Neutrophil (primary cell): ENCODE data around the gene TIPARP.

Experiments
- H3K27ac ChIP-seq: fragments of 200-600 bp; sonication (generic); 2 replicates; pipeline ENCODE4 v1.5.1; 2016; ENCODE audit warnings: mild to moderate bottlenecking, moderate library complexity
- H3K27me3 ChIP-seq: fragments of 200-600 bp; sonication (generic); 2 replicates; pipeline ENCODE4 v1.6.0; 2016; ENCODE audit warnings: mild to moderate bottlenecking
- H3K36me3 ChIP-seq: fragments of 200-600 bp; sonication (generic); 2 replicates; pipeline ENCODE4 v1.5.1; 2017
- H3K4me1 ChIP-seq, 2 experiments: fragments of 200-600 bp in 1 of 2; sonication (generic) in 1 of 2; 1 replicate in 1 of 2; 2 replicates in 1 of 2; pipeline versions ENCODE4 v1.5.1 to v1.6.1; 2013 to 2016; ENCODE audit warnings: low read depth in 1 of 2, low read length in 1 of 2, mild to moderate bottlenecking in 1 of 2, moderate library complexity in 1 of 2; ENCODE audit not compliant: control insufficient read depth in 1 of 2, insufficient read depth in 1 of 2
- H3K4me3 ChIP-seq, 2 experiments: fragments of 200-600 bp in 1 of 2; sonication (generic) in 1 of 2; 1 replicate in 1 of 2; 2 replicates in 1 of 2; pipeline ENCODE4 v1.5.1; 2013 to 2016; ENCODE audit warnings: low read depth in 1 of 2, low read length in 1 of 2, mild to moderate bottlenecking in 1 of 2, moderate library complexity in 1 of 2
- H3K9me3 ChIP-seq: fragments of 200-600 bp; sonication (generic); 2 replicates; pipeline ENCODE4 v1.5.1; 2016
- CTCF ChIP-seq: fragments of 200-600 bp; sonication (generic); IDR thresholded peaks from 2 replicates; pipeline ENCODE4 v1.5.1; 2016; ENCODE audit warnings: antibody characterized with exemption

TIPARP gene

GRCh38 chr3:156657862-156658731 lies 16.3 kb upstream of the TIPARP start:
- no peak overlapping the region for H3K4me3 ChIP-seq
- no peak overlapping the region for H3K27ac ChIP-seq
- peaks cover 7 to 15% of the 10 kb centered on the region in 2 experiments for H3K4me1 ChIP-seq
- H3K9me3 ChIP-seq, result no peaks in the 10 kb centered on the region
- no peaks in the 10 kb centered on the region for H3K36me3 ChIP-seq
- no peak for TF ChIP-seq CTCF
- H3K27me3 ChIP-seq, result no peaks in the 10 kb centered on the region

- Histone ChIP-seq H3K27me3 (no peaks in the 10 kb centered on the region), H3K9me3 (no peaks in the 10 kb centered on the region), H3K36me3 (no peaks in the 10 kb centered on the region), H3K4me1 (peaks cover 8 to 16% of the 10 kb centered on the region in 2 experiments), H3K27ac (no peak overlapping the region), H3K4me3 (no peak overlapping the region)
- TF ChIP-seq CTCF, result no peak
Observed at GRCh38 chr3:156658732-156659090, 15.7 kb upstream of the TIPARP start.

- Histone ChIP-seq H3K9me3 (no peaks in the 10 kb centered on the region), H3K27me3 (no peaks in the 10 kb centered on the region), H3K36me3 (no peaks in the 10 kb centered on the region), H3K4me3 (no peak overlapping the region), H3K27ac (no peak overlapping the region), H3K4me1 (peaks cover 13 to 22% of the 10 kb centered on the region in 2 experiments)
- no peak for TF ChIP-seq CTCF
Observed at GRCh38 chr3:156659260-156659659, 15.1 kb upstream of the TIPARP start.

GRCh38 chr3:156661155-156661554 lies 13.2 kb upstream of the TIPARP start:
- Histone ChIP-seq H3K9me3 (no peaks in the 10 kb centered on the region), H3K27me3 (no peaks in the 10 kb centered on the region), H3K4me1 (peaks cover 15 to 25% of the 10 kb centered on the region in 2 experiments), H3K4me3 (peak overlapping the region in 1 of 2 experiments; percentile 8), H3K27ac (peak overlapping the region; percentile 71), H3K36me3 (no peaks in the 10 kb centered on the region)
- TF ChIP-seq CTCF, result no peak

- peaks cover 15 to 28% of the 10 kb centered on the region in 2 experiments for H3K4me1 ChIP-seq
- no peaks in the 10 kb centered on the region for H3K36me3 ChIP-seq
- H3K27ac ChIP-seq, result peak overlapping the region; percentile 31
- H3K4me3 ChIP-seq, result no peak overlapping the region
- no peaks in the 10 kb centered on the region for H3K27me3 ChIP-seq
- no peaks in the 10 kb centered on the region for H3K9me3 ChIP-seq
- TF ChIP-seq CTCF, result no peak
Observed at GRCh38 chr3:156664011-156664830, 10.2 kb upstream of the TIPARP start.
